ENCODE results near the gene CPT1B. TPM values are rescaled to one million over a fixed set of nuclear protein-coding genes. Genes with fewer than 3 reads are reported as not detected.

CPT1B gene
- total and polyA plus RNA-seq, 2 of the 8 experiments (the other 6 are each of a cell fraction or from before 2014, with no cell fraction given): 34.2 to 36.2 TPM

DNA sequence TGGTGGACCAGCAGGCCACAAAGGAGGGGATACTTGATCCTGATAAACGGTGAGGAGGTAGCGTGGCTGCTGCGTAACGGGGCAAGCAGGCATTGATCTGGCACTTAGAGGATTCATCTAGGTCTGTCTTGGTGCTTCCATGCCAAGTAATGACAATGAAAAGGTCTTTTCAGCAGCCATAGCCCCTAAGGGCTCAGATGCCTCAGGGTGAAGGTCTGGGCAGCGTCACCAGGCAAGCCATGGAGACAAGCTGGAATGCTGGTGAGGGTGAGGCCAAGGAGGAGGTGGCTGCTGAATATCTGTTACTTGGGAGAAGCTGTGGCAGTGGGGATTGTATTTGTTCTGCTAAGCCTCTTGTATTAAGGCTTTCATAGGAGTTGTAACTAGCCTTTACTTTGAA lies 9.2 kb upstream of the CPT1B start:
- Histone ChIP-seq H3K23ac (ENCODE audit: insufficient read length) (no peak overlapping the region), H4K5ac (ENCODE audit: insufficient read length, low read depth, low read length) (no peak overlapping the region), H3K4me1 (replicated peaks in 1 of 4; ENCODE audit: control insufficient read depth in 3 of 4, insufficient read depth in 4 of 4, low read length in 3 of 4) (peaks cover 2 to 12% (median 5%) of the 10 kb centered on the region in 4 experiments; a peak in 6 of 7 replicates), H3K79me1 (ENCODE audit: low read depth, low read length) (no peaks in the 10 kb centered on the region), H3K9me3 (ENCODE audit: insufficient read depth in 2 of 2, low read depth in 1 of 2, low read length in 1 of 2) (no peaks in the 10 kb centered on the region), H3K27me3 (replicated peaks in 1 of 4; ENCODE audit: control insufficient read depth in 3 of 4, extremely low read depth in 1 of 4, insufficient read depth in 3 of 4, low read length in 3 of 4) (0 out of 7 replicates have a peak, but pooled peaks cover 0 to 1% (median 0%) of the 10 kb centered on the region in 4 experiments), H2AK5ac (ENCODE audit: low read depth, low read length) (no peak overlapping the region), H4K8ac (ENCODE audit: extremely low read depth, insufficient read depth, low read length) (no peak overlapping the region), H3K4me3 (ENCODE audit: extremely low read depth in 1 of 4, insufficient read depth in 2 of 4, low read depth in 3 of 4, low read length in 4 of 4) (no peak overlapping the region), H3K4me2 (ENCODE audit: insufficient read depth in 1 of 2, low read depth in 2 of 2, low read length in 2 of 2) (no peak overlapping the region), H3K36me3 (ENCODE audit: control insufficient read depth in 2 of 4, insufficient read depth in 4 of 4, low read length in 3 of 4) (no peaks in the 10 kb centered on the region), H2BK120ac (replicated peaks; ENCODE audit: low read depth, low read length) (no peak overlapping the region), H3K56ac (replicated peaks; ENCODE audit: insufficient read length, low read depth, low read length) (no peak overlapping the region), H2BK20ac (ENCODE audit: low read length) (no peak overlapping the region), H2BK15ac (ENCODE audit: low read length) (no peak overlapping the region), H3K27ac (ENCODE audit: low read depth, low read length) (no peak overlapping the region), H3K14ac (ENCODE audit: insufficient read length) (no peak overlapping the region), H3K9ac (replicated peaks in 1 of 4; ENCODE audit: extremely low read depth in 1 of 4, low read depth in 3 of 4, low read length in 3 of 4) (no peak overlapping the region), H2BK5ac (ENCODE audit: low read depth, low read length) (no peak overlapping the region), H3K4ac (replicated peaks; ENCODE audit: insufficient read length, low read depth, low read length) (no peak overlapping the region), H3K79me2 (ENCODE audit: control insufficient read depth in 1 of 2, insufficient read depth in 2 of 2, low read length in 2 of 2) (no peaks in the 10 kb centered on the region), H2BK12ac (ENCODE audit: low read depth, low read length) (no peak overlapping the region), H4K91ac (replicated peaks; ENCODE audit: insufficient read length, low read length) (no peak overlapping the region), H4K20me1 (replicated peaks in 1 of 2; ENCODE audit: control insufficient read depth in 1 of 2, insufficient read depth in 2 of 2, low read length in 2 of 2) (no peaks in the 10 kb centered on the region), H3K18ac (ENCODE audit: extremely low read depth, low read length) (no peak overlapping the region), H2AFZ (ENCODE audit: low read length) (no peak overlapping the region), H3K23me2 (ENCODE audit: low read depth, low read length) (peaks cover 6% of the 10 kb centered on the region; the same call in 1 of the 2 replicates)
- FAIRE-seq (no peak), DNase-seq (ENCODE audit: low read depth in 1 of 2, low spot score in 2 of 2) (no peak)
- CTCF ChIA-PET (ENCODE audit: partially characterized antibody): interaction anchor here (1.0 to 4.0 kb wide), 8 partner anchors 10 to 113 kb away, joined by 3 to 19 read pairs (median 5); partner anchors contain the start of gene SYCE3
- POLR2A ChIA-PET (ENCODE audit: partially characterized antibody): interaction anchor here (0.8 to 1.5 kb wide), 4 partner anchors 8 to 187 kb away, joined by 3 read pairs; partner anchors contain the start of gene CPT1B
- WGBS, 2 experiments (ENCODE audit: extremely low coverage in 1 of 2, insufficient coverage in 1 of 2, insufficient read length in 1 of 2, insufficient replicate concordance in 2 of 2, low coverage in 1 of 2, low lambda C conversion rate in 2 of 2, missing lambda C conversion rate in 1 of 2): 89% methylated on average over 5 of the region's 5 CpGs; no CpG with 5 or more reads in 1 of the 2 experiments
- TF ChIP-seq NANOG (IDR thresholded peaks at IDR 0.05; ENCODE audit: insufficient read depth, low read depth, low read length, poor library complexity, severe bottlenecking) (no peak), SIX5 (IDR thresholded peaks at IDR 0.05; ENCODE audit: low read depth, low read length) (no peak), BRCA1 (IDR thresholded peaks at IDR 0.05; ENCODE audit: low read depth, low read length) (no peak), RAD21 (IDR thresholded peaks at IDR 0.05 in 1 of 2, conservative IDR thresholded peaks at IDR 0.05 in 1 of 2; ENCODE audit: low read depth in 2 of 2, low read length in 2 of 2) (no peak), PHF8 (conservative IDR thresholded peaks at IDR 0.05; ENCODE audit: low read depth, low read length) (no peak), CEBPB (IDR thresholded peaks at IDR 0.05; ENCODE audit: low read depth, low read length) (no peak), CBX5 (IDR thresholded peaks at IDR 0.05; ENCODE audit: low read depth, low read length) (no peak), ASH2L (IDR thresholded peaks at IDR 0.05; ENCODE audit: low read length) (no peak), RBBP5 (IDR thresholded peaks at IDR 0.05; ENCODE audit: borderline replicate concordance, low read depth, low read length) (no peak), TCF12 (IDR thresholded peaks at IDR 0.05; ENCODE audit: low read depth, low read length) (no peak)
- TF ChIP-seq, protein P1, sequence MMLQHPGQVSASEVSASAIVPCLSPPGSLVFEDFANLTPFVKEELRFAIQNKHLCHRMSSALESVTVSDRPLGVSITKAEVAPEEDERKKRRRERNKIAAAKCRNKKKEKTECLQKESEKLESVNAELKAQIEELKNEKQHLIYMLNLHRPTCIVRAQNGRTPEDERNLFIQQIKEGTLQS (IDR thresholded peaks at IDR 0.05; ENCODE audit: insufficient read depth, low read depth, low read length): no peak
